Fibroblast of villous mesenchyme (primary cell): ENCODE measurements around the gene IGFBP6. TPM values are rescaled to one million over a fixed set of nuclear protein-coding genes. Genes with fewer than 3 reads are reported as not detected.

Experiments
- DNase-seq: peaks from one replicate; pipeline ENCODE4 v3.0.0-alpha.2; 2010; ENCODE audit warnings: low read depth
- H3K4me3 ChIP-seq: 2 replicates; pipeline ENCODE4 v1.5.1; 2011; ENCODE audit warnings: low read depth, mild to moderate bottlenecking, low read length
- total RNA-seq: library from RNA; depleted of rRNA; stranded (reverse); fragments of >200 nt; gene quantifications from 2 replicates; pipeline ENCODE4 v1.2.3, GENCODE V29; 2012
- TF ChIP-seq, protein P1 (sequence below): IDR thresholded peaks from 2 replicates; pipeline ENCODE4 v1.5.1; 2012; ENCODE audit warnings: low read depth, mild to moderate bottlenecking, low read length; ENCODE audit not compliant: insufficient read depth

The IGFBP6 gene
- total RNA-seq, 1 donor: 277 TPM

DNA sequence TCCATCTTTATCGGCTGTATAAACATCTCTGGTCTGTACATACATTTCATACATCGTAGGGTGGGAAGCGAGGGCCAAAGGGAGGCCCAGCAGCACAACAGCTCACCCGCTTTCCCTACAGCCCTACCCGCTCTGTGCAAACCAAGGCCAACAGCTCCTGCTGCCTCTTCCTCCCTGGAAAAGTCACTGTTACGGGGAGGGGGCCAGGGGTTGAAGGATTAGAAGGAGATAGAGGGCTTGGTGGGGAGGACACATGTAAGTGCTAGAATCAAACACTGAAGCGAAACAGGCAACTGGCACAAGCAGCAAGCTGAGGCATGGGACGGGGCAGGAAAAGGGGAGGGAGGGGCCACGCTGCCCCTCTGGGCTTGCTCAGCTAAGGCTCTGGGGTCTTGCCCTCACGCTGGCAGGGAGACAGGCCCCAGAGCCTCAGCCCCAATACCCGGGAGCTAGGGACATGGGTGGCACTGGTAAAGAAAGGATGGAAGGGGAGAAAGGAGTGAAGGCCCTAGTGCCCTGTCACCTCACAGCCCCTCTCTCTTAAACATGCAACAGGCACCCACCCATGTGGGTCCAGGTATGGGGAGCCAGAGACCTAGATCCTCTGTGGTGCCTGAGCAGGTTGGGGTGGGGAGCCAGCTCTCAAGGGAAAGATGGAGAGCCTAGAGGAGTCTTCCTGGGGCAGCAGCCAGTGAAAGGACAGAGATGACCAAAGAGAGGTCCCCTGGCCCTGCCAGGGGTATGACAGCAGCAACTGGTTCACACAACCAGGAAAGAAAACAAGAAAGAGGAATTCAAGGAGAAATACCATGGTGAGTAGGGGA is 32.6 kb upstream of the IGFBP6 start:
- DNase-seq: no peak

DNA sequence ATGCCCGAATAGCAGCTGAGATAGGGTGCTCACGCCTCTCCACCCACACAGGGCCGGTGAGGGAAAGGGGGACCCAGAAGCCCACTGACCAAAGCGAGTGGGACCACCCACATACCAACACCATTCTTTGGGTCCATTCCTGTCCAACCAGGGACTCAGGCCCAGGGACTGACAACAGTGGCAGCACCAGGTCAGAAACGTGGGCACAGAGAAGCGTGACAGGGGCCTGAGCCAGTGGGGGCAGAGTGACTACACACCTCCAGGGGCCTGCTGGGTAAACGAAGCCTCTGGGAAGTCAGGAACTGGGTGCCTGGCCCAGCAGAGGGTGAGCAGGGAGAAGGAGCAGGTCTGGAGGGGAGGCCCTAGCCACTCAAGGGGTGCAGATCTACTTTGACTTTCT is 32.0 kb upstream of the IGFBP6 start:
- DNase-seq: no peak

More for the DNA sequence above, 32.6 kb upstream of the IGFBP6 start:
- TF ChIP-seq, protein P1, sequence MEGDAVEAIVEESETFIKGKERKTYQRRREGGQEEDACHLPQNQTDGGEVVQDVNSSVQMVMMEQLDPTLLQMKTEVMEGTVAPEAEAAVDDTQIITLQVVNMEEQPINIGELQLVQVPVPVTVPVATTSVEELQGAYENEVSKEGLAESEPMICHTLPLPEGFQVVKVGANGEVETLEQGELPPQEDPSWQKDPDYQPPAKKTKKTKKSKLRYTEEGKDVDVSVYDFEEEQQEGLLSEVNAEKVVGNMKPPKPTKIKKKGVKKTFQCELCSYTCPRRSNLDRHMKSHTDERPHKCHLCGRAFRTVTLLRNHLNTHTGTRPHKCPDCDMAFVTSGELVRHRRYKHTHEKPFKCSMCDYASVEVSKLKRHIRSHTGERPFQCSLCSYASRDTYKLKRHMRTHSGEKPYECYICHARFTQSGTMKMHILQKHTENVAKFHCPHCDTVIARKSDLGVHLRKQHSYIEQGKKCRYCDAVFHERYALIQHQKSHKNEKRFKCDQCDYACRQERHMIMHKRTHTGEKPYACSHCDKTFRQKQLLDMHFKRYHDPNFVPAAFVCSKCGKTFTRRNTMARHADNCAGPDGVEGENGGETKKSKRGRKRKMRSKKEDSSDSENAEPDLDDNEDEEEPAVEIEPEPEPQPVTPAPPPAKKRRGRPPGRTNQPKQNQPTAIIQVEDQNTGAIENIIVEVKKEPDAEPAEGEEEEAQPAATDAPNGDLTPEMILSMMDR: no peak
- H3K4me3 ChIP-seq: no peak overlapping the region

DNA sequence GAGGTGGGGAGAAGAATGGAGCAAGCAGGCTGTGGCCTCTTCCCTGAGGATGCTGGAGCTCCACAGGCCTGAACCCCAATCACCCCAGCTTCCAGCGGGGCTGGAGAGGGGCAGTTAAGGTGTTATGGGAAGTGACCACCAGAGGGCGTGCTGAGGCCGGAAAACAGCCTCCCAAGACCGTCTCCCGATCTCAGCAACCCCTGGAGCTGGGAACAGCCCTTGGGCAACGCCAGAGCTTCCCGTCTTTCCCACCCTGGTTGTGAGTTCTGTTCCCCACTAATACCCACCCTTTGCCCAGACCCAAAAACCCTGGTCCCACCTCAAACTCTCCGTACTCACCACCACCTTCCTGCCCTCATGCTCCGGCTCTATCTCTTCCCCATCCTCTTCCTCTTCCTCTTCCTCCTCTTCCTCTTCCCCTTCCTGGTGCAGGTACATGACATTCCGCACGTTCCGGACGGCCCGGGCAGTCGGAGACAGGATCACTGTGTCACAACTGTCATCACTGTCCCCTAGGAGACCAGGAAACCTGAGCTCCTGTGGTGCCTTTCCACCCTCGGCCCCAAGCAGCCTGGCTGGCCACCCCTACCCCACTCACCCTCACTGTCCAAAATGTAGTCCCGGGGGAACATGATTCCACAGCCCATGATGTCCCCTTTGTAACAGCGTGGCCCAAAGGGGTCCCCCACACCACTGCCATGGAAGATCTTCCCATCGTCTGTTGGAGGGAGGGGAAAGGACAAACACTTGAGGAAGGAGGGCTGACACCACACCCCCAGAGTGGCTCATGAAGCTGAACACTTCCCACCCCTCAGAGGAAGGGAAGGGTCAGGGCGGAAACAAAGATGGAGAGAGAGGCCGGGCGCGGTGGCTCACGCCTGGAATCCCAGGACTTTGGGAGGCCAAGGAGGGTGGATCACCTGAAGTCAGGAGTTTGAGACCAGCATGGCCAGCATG is 31.2 kb upstream of the IGFBP6 start:
- TF ChIP-seq, protein P1: peak; percentile 86
- H3K4me3 ChIP-seq: no peak overlapping the region

More for the DNA sequence above, 32.0 kb upstream of the IGFBP6 start:
- H3K4me3 ChIP-seq: no peak overlapping the region
- TF ChIP-seq, protein P1: no peak

DNA sequence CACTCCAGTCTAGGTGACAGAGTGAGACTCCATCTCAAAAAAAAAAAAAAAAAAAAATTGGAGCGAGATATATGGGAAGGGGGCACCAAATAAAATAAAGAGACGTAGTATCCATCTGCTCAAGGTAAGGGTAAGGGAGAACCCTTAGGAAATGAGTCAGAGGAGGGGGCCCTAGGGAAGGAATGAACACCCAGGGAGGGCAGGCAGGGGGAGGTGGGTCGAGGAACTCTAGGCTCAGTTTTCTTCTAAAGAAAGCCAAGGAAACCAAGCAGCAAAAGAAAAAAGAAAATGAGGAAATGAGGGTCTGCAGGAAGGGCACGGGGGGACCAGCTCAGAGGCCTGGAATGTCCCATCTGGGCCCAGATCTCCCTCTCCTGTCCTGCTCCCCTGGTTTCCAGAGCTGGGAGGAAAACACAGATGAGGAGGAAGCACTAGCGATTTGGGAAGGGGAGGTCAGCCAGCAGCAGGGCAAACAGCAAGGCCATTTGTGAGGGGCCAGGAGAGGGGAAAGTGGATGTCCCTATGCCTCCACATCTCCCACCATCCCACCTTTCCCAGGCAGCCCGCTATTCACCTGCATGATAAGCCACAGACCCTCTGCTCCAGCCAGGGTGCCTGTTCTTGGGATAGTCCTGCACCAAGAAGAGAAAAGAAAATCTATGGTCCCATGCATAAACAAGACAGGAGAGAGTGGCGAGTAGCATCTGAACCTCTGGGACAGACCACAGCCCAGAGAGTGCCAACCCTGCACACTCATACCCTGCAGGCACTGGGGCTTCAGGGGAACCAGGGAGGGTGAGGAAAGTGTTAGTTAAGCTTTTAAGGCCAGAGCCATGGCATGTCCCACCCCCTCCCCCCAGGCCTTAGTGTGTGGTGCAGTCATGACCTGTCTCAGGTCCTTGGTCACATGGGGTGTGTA is 30.1 kb upstream of the IGFBP6 start:
- TF ChIP-seq, protein P1: no peak
- H3K4me3 ChIP-seq: no peak overlapping the region
- no peak for DNase-seq

More for the DNA sequence above, 31.2 kb upstream of the IGFBP6 start:
- peak; percentile 87 for DNase-seq

DNA sequence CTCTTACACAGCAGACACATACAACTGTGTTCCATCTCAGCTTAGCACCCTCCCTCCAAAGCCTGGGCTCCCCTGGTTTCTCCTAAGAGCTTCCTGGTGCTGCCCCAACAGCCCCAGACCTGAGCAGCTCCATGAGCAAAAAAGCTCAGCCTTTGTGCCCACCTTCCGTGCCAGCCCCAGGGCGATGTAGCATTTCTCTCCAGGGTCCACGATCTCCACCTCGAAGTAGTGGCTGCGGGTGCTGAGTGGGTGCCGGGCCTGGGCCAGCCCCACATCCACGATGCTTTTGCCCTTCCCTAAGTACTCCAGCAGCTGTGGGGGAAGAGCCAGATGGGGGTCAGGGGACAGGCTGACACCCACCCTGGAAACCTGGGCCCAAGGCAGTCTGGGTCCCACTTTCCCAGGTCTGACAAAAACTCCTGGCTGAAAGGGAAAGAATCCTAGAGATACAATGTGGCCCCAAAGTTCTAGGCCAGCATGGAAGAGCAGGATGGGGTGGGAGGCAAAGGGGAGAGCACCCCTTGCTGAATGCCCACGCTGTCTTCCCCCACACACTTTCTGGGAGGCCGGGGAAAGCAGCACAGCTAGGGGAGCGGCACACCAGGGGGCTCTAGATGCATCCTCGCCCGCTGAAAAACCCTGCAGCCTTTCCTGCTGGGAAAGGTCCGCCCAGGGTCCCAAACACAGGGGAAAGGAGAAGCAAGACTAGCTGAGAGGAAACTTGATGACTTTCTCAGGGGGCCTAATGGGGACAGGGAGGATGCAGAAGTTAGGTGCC is 29.3 kb upstream of the IGFBP6 start:
- H3K4me3 ChIP-seq: no peak overlapping the region
- no peak for DNase-seq
- TF ChIP-seq, protein P1: no peak
